Activated CD4-positive, alpha-beta T cell treated with anti-CD3 and anti-CD28 coated beads, Interleukin-2, Interleukin-6, amounts not matched to agents 100 ng/mL and 50 ng/mL, durations not matched to agents 16 hours and 8 hours (primary cell): ENCODE measurements around the gene CC2D2A.
"Not testable (repeated sequence)": the region's sequence is repeated elsewhere in the genome, so short reads cannot be mapped to it uniquely, and the experiment has no call there.

Source experiments
- DNase-seq: peaks from one replicate; pipeline ENCODE4 v3.0.0-alpha.2; 2020

Gene CC2D2A

DNA sequence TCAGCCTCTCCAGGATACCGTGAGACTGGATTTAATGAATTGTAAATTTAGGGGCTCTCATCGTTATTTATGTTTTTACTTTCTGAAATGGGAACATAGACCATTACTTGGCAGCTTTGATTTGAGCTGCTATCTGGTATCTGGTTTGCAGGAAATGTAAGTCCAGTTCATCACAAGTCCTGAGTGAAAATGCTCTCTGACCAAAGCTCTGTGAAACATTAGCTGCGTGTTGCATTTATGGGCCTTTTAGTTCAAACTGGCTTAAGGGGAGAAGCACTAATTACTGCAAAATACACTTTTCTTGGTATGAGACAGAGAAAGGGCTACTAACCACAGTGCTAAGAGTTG is 420 bp downstream of the CC2D2A start:
- DNase-seq = no peak

DNA sequence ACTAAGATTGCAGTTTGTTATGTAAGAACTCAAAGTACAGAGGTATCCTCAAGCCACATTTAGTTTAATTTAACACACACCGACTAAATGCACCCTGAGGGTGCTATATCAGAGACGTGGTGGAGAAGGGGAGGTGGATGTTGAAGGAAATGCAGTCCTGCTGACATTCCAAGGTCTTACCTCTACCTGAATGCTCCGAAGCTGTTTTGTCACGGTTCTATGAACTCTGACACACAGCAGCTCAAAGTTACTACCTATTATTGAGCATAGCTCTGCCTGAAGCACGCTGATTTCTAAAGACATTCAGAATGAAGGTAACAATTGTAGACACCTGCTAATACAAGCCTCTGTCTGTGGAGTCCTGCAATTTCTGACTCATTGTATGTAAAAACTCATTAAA is 6.7 kb downstream of the CC2D2A start:
- DNase-seq = no peak

DNA sequence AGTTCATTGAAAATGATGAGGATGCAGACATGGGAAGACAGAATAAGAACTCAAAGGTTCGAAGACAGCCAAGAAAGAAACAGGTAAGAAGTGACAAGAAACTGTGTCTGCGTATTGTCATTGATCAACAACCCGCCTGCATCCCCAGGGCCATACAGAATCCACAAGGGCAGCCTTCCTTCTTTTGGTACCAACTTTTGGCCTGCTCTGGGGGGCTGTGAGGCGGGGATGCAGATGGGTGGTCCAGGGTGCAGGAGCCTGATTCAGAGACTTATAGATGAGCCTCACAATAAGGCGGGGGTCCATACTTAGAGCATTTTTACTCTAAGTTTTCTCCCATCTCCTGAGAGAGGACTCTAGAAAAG is 9.0 kb downstream of the CC2D2A start:
- DNase-seq = no peak

DNA sequence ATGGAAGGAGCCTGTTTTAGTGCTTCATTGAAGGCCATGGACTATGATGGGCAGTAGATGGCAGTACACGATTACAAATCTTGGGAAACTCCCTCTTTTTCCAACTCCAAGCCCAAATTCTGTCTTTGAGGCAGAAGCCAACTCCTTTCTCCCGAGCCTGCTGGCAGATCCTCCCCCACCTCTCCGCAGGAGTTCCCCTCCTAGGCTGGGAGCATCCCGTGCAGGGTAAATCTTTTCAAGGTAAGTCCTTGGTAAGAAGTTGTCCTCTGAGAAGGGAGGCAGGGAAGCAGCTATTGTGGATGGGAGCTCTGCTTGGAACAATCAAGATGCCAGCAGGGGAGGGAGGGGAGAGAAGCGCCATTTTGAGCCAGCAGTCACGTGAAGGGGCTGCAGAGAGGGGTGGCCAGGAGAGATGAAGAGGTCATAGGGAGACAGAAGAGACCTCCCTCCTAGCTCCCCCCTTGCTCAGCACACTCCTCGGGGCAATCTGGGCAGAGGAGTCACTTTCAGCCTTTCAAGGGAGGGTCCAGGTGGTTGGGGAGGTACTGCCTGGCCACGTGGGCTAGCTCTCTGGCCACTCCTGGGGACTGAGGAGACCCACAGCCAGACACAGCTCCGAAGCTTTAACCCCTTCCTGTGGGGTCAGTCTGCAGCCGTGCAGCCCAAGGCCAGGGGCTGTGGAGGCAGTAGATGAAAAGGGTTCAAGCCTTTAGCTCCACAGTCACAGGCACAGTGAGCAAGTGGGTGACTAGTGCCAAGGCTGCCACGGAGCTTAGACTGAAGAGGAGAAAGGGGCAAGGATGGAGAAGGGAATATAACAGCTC is 9.6 kb downstream of the CC2D2A start:
- DNase-seq = no peak

DNA sequence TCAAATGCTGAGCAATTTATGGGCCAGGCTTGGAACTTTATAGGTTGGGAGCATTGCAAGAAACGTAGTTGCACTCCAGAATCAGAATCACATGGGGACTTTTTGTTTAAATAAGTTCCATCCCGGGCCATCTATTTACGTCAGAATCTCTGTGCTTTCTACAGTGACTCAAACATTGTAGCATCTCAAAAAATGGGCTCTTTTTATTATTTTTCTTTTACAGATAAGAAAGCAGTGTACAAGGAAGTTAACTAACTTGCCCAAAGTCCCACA is 10.2 kb downstream of the CC2D2A start:
- no peak for DNase-seq

DNA sequence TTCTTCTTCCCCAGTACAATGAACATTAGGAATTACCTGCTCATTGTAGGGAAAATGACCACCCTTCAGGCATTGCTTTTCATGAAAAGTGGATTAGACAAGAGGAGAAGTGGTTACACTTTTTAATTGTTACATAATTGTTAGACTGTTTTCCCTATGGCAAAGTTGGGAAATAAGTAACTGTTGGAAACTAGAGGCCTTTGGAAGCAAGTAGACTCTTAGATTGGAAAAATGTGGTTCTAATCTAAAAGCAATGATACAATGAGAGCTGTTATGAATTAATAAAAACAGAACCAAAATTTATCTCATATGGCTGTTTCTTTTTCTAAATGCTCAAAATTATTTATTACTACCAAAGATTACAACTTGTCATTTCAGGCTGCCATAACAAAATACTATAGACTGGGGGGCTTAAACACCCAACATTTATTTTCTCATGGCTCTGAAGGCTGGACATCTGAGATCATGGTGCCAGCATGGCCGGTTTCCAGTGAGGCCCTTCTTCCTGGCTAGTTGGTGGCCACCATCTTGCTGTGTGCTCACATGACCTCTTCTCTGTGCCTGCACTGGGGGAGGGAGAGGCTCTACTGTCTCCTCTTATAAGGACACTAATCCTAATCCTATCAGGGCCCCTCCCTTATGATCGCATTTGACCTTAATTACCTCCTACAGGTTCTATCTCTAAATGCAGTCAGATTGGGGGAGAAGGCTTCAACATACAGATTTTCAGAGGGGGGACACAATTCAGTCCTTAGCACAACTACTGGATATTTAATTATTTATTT is 12.5 kb downstream of the CC2D2A start:
- DNase-seq = no peak

DNA sequence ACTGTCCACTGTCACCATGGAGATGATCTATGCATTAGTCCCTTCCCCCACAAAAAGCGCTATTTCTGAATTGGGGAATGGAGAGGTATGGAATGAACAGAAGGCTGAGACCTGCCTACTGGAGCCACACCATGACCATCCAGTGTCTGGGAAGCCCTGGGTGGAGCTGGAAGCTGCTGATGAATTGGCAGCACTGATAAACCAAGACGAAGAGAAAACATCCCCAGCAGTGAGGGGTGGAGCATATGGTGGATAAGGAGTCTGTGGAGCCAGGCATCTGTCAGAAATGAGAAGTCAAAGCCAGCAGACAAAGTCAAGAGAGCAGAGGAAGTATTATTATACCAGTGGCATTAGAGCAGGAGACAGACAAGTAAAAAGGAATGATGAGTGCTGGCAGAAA is 13.2 kb downstream of the CC2D2A start:
- DNase-seq = no peak

DNA sequence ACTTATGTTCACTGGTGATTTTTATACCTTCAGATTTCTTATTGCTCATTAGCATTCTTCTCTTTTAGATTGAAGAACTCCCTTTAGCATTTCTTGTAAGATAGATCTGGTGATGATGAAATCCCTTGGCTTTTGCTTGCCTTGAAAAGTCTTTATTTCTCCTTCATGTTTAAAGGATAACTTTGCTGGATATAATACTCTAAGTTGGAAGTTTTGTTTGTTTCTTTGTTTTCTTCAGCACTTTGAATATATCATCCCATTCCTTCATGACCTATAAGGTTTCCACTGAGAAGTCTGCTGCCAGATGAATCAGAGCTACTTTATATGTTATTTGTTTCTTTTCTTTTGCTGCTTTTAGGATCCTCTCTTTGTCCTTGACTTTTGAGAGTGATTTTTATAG is 18.5 kb downstream of the CC2D2A start:
- DNase-seq = no peak

DNA sequence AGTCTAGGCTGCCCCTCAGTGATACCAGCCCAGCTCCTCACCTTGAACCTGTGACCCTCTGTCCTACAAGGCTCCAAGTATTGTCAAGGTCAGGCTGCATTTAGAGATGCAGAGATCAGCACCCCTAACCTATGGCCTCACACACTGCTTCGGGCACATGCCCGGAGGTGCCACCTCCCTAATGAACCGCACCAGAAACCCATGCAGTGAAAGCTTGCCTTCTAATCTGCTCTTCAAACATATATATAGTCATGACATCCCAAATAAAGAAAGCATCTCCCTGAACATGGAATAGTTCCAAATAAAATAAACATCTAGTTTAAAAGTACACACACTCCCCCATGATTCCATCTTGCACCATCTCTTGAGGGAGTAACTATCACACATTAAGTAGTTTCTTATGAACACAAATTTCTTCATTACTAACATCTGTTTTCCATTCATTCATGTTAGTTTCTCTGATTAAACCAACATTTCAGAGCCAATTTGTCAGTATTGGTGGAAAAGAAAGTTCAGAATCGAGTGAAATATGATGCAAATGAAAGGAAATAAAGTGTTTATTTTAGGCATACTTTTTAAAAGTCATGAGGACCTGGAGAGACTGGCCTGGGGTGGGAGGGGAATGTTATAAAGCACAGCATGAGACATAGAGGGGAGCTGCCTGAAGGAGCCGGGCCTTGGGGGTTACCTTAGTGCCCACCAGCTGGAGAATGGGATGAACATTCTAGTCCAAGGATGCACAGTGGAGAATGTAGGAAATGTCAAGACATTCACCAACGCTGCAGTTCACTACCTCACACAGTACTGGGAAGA is 19.2 kb downstream of the CC2D2A start:
- no peak for DNase-seq

DNA sequence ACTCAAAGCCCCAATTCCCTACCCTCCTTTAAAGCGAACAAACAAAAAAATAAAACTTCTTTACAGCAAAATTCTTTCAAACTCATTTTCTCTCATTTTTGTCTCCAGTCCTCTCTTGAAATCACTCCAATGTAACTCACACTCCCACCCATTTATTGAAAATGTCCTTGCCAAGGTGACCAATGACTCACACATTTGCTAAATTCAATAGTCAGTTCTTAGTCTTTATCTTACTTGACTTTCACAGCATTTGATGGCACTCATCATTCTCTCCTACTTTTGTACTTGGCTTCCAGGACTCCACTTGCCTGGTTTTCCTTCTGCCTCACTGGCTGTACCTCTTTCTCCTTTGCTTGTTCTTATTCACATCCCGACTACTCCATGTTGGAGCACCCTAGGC is 19.9 kb downstream of the CC2D2A start:
- DNase-seq = no peak

DNA sequence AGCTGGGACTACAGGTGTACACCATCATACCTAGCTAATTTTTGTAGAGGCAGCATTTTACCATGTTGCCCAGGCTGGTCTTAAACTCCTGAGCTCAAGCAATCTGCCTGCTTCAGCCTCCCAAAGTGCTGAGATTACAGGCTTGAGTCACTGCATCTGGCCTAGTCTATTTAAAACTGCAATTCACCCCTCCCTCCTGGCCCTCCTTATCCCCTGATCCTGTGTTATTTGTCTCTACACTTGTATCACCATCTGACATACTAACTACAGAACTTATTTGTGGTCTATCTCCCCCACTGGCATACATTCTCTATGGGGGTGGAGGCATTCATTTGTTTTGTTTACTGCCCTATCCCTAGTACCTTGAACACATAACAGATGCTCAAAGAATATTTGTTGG is 23.7 kb downstream of the CC2D2A start:
- DNase-seq = no peak

DNA sequence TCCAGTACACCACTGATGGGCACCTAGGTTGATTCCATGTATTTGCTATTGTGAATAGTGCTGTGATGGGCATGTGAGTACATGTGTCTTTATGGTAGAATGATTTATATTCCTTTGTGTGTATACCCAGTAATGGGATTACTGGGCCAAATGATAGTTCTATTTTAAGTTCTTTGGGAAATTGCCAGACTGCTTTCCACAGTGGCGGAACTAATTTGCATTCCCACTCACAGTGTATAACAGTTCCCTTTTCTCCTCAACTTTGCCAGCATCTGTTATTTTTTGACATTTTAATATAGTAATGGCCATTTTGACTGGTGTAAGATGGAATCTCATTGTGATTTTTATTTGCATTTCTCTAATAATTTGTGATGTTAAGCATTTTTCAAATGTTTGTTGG is 25.9 kb downstream of the CC2D2A start:
- DNase-seq = no peak

DNA sequence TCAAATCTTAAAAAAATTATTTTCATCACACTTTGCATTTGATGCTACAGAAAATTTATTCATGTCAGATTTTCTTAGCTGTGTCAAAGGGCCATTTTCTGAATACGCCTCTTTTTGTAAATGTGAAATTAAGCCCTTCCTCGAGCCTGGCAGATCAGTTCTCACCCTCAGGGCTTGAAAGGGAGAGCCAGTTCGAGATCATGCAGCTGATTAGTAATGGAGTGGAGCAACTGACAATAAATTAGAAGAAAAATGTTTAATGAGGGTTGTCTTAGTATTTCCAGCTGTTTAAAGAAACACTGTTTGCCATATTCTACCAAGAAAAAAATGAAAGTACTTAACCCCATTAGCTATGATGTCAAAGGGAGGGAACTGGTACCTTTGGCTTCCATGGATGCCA is 28.7 kb downstream of the CC2D2A start:
- no peak for DNase-seq

DNA sequence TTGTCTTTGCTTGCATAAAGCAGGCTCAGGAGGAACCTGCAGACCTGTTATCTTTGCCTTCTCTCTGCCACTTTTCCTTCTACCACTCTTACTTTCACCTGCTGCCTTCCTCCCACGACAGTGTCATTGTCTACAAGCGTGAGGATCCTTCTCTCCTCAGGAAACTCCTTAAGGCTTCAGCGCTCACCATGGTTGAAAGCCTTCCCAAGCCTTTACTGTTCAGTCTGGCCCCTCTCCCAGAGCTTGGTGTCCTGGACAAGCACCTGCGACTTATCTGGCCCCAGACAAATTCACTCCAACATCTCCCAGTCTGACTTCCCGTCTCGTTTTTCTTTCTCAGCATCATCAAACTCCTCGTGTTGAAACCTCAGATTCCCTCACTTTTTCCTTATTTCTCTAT is 31.0 kb downstream of the CC2D2A start:
- no peak for DNase-seq

DNA sequence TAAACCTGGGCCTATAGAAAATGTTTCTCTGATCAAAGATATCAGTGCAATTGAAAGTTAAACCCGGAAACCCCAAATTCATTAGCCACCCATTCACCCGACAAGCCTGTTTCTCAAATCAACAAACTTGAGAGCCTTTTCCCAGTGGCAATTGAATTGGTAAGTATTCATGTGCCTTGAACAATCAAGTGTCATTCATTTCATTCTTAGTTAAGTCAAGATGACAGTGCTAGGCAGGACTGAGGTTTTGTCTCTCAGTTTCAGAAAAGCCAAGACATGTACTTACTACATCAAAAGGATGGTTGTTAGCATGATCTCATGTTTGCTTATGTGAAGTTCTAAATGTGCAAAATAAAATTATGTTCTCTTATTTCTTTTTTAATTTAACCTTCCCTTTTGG is 32.3 kb downstream of the CC2D2A start:
- DNase-seq = no peak

DNA sequence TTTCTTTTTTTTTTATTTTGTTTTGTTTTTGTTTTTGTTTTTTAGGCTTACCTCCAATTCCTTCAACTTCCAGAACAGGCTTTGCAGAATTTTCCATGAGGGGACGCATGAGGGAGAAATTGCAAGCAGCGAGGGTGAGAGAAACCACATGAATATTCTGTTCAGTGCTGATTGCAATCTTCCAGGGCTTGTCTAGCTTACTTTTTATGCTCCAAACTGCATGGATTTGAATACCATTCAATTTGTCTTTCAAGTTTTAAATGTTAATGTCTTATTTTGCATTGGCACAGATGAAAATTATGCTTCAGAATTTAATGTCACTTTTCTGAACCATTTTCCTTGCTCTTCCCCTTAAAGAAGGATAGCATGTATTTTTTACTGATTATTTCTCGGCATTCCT is 32.7 kb downstream of the CC2D2A start:
- DNase-seq = no peak

DNA sequence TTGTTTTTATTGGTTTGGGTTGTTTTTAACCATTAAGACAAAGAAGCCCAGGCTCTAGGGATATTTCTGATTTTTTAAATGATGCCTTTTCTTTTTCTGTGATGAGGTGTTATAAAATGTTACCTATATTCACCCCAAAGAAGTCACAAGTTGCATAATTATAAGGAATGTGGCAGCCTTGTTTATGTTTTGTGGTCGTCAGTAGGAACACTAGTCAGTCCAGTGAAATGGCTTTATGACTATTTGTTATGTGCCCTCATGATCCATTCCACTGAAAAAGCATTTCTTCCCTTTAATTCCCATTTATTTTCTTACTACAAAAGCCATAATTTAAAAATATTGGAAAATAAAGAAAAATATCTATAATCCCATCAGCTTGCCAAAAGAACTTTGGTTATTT is 34.4 kb downstream of the CC2D2A start:
- no peak for DNase-seq

DNA sequence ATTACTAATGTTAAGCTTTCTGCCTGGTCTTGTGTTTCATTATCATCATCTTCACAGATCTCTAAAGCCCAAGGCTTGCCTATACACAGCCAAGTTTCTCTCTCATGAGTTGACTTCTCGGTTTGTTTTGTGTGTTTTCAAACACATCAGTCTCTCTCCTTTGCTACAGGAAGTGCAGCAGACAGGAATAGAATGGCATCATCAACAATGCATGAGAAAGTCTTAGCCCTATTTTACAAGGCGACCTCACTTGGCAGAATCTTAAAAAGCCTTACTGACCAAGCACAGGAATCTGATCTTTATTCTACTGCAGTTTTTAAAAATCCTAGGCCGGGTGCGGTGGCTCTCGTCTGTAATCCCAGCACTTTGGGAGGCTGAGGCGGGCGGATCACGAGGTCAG is 36.8 kb downstream of the CC2D2A start:
- no peak for DNase-seq

DNA sequence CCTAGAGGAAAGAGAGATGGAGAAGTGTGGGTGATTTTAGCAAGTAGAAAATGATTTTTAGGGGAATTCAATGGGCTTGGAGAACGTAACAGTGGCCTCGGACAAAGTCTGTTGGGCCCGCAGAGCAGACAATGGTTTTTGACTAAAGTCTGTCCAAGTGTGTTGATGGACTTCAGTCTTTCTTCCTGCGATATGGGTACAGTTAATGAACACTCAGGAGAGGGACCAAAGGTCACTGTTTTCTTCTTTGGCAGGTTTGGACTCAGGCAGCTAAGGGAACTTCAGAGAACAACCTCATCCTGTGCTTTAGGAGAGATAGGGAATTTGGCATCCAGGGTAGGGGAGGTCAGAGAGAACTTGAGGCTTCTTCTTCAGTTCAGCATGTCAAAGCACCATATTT is 38.0 kb downstream of the CC2D2A start:
- no peak for DNase-seq

DNA sequence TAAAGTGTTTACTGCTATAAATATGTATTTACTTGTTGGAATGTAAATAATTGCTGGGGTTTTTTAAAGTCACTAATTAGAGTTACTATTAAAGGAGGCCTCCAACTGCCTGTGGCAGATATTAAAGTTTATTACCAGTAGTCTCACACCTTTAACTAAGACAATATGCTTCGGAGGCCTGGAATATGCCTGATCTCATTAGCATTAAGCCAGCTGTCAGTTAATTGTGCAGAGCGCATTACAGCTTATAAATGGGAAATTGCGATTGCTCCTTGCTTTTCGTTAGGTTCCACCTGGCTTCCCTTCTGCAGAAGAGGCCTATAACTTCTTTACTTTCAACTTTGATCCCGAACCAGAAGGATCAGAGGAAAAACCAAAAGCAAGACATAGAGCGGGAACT is 41.3 kb downstream of the CC2D2A start:
- no peak for DNase-seq

DNA sequence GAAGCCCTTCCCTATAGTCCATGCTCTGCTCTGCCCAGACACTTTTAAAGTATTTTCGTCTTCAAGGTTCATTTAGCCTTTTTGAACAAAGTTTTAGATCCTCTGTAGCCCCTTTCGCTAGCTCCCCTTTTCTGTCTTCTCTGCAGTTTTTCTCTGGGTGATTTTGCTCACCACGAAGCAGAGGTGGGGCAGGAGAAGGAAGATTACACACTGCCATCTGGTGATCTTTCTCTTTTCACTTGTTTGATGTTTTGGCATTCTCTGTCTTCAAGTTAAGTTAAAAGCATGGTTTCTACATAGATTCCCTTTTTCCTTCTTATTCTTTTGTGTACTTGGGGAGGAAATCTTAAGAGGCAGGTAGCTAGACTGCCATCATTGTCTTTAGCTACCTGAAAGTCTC is 43.9 kb downstream of the CC2D2A start:
- no peak for DNase-seq

DNA sequence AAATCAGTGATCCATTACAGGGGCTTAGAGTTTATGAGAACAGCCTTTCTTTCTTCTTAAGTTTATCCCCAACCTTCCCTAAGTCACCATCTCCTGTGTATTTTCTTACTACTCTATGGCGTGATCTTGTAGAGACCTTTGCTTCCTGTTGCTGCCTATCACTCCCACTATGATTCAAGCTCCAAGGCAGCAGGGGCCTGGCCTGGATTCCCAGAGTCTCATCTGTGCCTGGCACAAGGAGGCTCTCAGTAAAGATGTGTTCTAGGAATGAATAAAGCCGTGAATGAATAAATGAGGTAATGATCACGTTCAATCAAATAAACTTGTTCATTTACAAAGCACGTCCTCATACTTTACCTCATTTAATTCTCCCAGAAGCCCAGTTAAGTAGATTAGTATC is 45.4 kb downstream of the CC2D2A start:
- DNase-seq = no peak

DNA sequence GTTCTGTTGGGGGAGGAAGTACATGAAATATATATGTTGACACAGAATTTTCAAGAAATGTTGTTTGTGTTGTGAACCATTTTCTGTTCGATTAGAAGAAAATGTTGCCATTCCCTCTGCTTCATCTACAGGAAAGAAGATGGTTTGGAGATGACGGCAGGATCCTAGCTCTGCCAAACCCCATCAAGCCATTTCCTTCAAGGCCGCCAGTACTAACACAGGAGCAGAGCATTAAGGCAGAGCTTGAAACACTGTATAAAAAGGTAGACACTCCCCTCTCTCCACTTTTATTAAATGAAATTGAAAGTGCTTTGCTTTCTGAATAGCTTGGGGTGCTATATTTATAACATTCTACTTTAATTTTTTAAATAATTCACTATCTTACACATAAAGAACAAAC is 46.8 kb downstream of the CC2D2A start:
- no peak for DNase-seq

DNA sequence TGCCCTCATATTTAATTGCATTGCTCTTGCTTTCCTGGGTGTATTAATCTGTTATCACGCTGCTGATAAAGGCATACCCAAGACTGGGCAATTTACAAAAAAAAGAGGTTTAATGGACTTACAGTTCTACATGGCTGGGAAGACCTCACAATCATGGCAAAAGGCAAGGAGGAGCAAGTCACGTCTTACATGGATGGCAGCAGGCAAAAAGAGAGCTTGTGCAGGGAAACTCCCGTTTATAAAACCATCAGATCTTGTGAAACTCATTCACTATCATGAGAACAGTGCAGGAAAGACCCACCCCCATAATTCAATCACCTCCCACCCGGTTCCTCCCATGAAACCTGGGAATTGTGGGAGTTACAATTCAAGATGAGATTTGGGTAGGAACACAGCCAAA is 48.0 kb downstream of the CC2D2A start:
- not testable (repeated sequence) for DNase-seq
